Measurements from ENCODE around the gene BRICD5.
A peak's percentile ranks its signal among the peaks of the same experiment; 100 is the strongest.

The BRICD5 gene

DNA sequence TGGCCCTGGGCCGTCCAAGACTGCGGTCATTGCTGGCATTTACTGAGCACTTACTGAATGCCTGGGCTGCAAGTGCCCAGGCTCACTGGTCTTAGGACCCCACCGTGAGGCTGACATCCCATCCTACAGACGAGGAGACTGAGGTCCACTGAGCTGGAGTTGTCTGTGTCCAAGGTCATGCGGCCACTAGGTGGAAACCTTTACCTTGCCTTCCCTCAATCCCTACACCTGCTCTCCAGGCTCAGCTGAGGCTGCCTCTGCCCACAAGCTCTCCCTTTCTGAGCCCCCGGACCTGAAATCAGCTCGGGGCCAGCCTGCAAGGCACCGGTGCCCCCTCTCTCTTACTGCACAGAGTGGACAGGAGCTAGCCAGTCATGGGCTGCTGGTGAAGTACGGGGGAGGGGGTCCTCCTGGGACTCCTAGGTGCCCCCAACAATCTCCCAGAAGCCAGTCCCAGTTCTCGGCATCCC is 15.8 kb downstream of the BRICD5 start (continued):
- TF ChIP-seq, protein P1, sequence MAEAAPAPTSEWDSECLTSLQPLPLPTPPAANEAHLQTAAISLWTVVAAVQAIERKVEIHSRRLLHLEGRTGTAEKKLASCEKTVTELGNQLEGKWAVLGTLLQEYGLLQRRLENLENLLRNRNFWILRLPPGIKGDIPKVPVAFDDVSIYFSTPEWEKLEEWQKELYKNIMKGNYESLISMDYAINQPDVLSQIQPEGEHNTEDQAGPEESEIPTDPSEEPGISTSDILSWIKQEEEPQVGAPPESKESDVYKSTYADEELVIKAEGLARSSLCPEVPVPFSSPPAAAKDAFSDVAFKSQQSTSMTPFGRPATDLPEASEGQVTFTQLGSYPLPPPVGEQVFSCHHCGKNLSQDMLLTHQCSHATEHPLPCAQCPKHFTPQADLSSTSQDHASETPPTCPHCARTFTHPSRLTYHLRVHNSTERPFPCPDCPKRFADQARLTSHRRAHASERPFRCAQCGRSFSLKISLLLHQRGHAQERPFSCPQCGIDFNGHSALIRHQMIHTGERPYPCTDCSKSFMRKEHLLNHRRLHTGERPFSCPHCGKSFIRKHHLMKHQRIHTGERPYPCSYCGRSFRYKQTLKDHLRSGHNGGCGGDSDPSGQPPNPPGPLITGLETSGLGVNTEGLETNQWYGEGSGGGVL (tag by site-specific recombination; IDR thresholded peaks at IDR 0.05), result no peak
- TF ChIP-seq ZBTB8A (tag by site-specific recombination; IDR thresholded peaks at IDR 0.05) (no peak), ZBTB20 (tag by site-specific recombination; IDR thresholded peaks at IDR 0.05) (no peak), ZNF704 (tag by site-specific recombination; IDR thresholded peaks at IDR 0.05) (no peak), ZNF274 (IDR thresholded peaks at IDR 0.05; ENCODE audit: low read length) (no peak), ZNF274 (tag by site-specific recombination; IDR thresholded peaks at IDR 0.05; ENCODE audit: borderline replicate concordance) (no peak), PRDM2 (tag by site-specific recombination; IDR thresholded peaks at IDR 0.05; ENCODE audit: borderline replicate concordance) (no peak), TCF7L2 (IDR thresholded peaks at IDR 0.05; ENCODE audit: borderline replicate concordance, low read depth, low read length) (no peak), ZNF660 (tag by site-specific recombination; IDR thresholded peaks at IDR 0.05) (no peak), ZSCAN30 (tag by site-specific recombination; IDR thresholded peaks at IDR 0.05) (peak; percentile 70; the same call in 1 of the 2 replicates), GLIS1 (tag by site-specific recombination; IDR thresholded peaks at IDR 0.05) (peak; percentile 10; the same call in 1 of the 2 replicates), ZNF19 (tag by site-specific recombination; IDR thresholded peaks at IDR 0.05; ENCODE audit: low read depth) (no peak), ZNF354C (tag by site-specific recombination; IDR thresholded peaks at IDR 0.05; ENCODE audit: borderline replicate concordance, low read depth) (no peak), ZNF324 (tag by site-specific recombination; IDR thresholded peaks at IDR 0.05) (no peak), YY2 (tag by site-specific recombination; IDR thresholded peaks at IDR 0.05) (no peak), REPIN1 (tag by site-specific recombination; IDR thresholded peaks at IDR 0.05; ENCODE audit: low read depth) (no peak), ZNF394 (tag by site-specific recombination; IDR thresholded peaks at IDR 0.05; ENCODE audit: borderline replicate concordance) (no peak), ZNF501 (tag by site-specific recombination; IDR thresholded peaks at IDR 0.05) (no peak), ZNF585B (tag by site-specific recombination; IDR thresholded peaks at IDR 0.05) (no peak), ZNF404 (tag by site-specific recombination; IDR thresholded peaks at IDR 0.05) (no peak), ZNF555 (tag by site-specific recombination; conservative IDR thresholded peaks at IDR 0.05) (no peak), ZSCAN18 (tag by site-specific recombination; IDR thresholded peaks at IDR 0.05) (no peak), ZFP3 (tag by site-specific recombination; IDR thresholded peaks at IDR 0.05; ENCODE audit: low read depth) (no peak), ZEB2 (tag by site-specific recombination; IDR thresholded peaks at IDR 0.05) (peak; percentile 52; the same call in 1 of the 2 replicates), ZNF133 (tag by site-specific recombination; IDR thresholded peaks at IDR 0.05) (no peak), ZNF280D (tag by site-specific recombination; IDR thresholded peaks at IDR 0.05) (no peak)
- TF ChIP-seq, protein P2, sequence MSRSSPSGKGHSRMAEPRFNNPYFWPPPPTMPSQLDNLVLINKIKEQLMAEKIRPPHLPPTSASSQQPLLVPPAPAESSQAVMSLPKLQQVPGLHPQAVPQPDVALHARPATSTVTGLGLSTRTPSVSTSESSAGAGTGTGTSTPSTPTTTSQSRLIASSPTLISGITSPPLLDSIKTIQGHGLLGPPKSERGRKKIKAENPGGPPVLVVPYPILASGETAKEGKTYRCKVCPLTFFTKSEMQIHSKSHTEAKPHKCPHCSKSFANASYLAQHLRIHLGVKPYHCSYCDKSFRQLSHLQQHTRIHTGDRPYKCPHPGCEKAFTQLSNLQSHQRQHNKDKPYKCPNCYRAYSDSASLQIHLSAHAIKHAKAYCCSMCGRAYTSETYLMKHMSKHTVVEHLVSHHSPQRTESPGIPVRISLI (tag by site-specific recombination; IDR thresholded peaks at IDR 0.05), result no peak
